ELF-1 (cell line): ENCODE data around the gene STX10.
A peak's percentile ranks its signal among the peaks of the same experiment; 100 is the strongest.

ENCODE experiments used
- DNase-seq: peaks from one replicate; pipeline ENCODE4 v3.0.0-alpha.2; 2016; ENCODE audit warnings: low read depth, low spot score

The STX10 gene

DNA sequence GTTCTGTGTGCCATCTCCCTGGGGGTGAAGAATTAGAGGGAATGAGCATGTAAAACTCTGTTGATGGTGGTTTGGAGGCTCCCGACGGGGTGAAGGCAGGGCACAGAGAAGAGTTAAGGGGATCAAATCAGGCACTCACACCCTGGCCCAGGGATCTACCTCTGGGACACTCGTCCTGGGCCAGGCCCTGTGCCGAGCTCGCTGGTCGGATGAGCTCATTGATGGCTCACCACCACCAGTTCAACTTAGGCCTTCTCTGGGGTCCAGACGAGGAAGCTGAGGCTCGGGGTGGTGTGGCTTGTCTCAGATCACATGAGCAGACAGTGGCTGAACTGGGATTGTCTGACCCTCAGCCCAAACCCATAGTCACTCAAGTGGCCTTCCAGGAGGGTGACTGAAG, 30.5 kb downstream of the STX10 start:
- no peak for DNase-seq

DNA sequence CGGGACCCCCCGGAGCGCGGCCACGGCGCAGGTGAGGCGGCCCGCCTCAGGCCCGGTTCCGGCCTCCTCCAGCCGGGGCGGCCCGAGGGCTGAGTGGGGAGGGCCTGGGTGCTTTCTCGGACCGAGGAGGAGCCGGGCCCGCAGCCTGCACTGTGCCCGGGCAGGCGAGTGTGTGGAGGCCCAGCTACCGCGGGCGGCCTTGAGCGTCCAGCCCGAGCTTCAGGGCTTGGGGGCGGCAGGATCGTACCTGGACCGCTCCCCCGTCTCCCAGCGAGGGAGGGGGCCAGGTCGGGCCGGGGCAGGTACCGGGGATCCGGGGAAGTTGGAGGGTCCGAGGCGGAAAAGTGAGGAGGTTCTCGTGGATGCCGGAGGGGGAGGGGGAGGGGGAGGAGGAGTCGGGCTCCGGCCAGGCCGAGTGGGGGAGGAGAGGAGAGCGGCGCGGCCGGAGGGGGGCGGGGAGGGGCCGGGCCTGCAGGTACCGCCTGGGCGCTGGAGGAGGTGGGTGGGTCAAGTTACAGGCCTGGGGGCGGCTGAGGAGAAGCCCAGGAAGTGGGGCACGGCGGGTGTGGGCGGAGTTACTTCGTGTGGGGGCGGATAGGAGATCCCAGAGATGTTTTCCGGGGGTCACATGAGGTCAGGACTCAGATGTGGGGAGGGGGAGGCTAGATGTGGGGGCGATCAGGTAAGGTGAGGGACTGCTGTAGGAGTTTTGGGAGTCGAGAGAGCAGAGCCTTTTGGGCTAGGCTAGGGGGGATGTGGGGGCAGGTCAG, 31.6 kb downstream of the STX10 start:
- peak; percentile 81 for DNase-seq

DNA sequence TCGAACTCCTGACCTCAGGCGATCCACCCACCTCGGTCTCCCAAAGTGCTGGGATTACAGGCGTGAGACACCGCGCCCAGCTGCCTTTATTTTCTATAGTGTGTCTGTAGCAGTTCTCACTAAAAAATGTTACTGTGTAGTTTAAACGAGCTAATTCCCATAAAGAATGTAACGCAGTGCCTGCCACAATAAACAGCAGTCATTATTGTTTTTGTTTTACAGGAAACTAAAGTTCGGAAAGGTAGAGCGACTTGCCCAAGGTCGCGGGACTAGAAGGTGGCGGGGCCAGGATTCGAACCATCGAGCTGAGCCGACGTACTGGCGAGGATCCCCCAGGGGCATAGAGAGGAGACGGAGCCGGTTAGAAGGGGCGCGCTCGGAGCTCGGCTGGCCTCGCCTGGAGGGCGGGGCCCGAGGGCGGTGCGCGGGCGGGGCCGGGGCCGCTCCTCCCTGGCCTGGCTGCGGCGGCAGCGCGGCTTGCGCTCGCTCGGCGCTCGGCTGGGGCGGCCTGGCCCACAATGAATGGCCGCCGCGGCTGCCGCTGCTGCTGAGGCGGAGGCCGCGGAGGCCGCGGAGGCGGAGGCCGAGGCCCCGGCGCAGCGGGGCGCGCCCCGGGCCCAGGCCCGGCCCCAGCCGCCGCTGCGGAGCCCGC, 32.3 kb downstream of the STX10 start, which contains the start of gene NACC1:
Gene NACC1 (plus strand): TSS at position 493 of the 652 bp plus-strand sequence. CDS start 16,944 bp downstream, outside the sequence.
- peak; percentile 91 for DNase-seq

DNA sequence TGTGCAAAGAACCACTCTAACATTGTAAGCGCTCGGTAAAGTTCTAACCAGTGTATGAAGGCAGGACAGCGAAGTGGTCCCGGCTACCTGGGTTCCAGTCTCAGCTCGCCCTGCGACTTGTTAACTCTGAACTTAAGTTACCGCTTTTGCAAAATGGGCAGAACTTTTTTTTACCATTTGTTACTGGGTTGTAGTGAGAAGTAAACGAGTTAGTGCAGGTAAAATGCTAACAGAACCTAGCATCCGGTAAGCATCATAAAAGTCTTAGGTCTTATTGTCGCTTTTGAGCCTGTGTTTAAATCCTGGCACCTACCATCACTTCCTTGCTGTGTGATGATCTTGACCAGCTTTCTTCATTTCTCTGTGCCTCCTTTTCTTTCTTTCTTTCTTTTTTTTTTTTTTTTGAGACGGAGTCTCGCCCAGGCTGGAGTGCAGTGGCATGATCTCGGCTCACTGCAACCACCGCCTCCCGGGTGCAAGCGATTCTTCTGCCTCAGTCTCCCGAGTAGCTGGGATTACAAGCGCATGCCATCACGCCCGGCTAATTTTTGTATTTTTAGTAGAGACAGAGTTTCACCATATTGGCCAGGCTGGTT, 32.9 kb downstream of the STX10 start:
- DNase-seq, result no peak

DNA sequence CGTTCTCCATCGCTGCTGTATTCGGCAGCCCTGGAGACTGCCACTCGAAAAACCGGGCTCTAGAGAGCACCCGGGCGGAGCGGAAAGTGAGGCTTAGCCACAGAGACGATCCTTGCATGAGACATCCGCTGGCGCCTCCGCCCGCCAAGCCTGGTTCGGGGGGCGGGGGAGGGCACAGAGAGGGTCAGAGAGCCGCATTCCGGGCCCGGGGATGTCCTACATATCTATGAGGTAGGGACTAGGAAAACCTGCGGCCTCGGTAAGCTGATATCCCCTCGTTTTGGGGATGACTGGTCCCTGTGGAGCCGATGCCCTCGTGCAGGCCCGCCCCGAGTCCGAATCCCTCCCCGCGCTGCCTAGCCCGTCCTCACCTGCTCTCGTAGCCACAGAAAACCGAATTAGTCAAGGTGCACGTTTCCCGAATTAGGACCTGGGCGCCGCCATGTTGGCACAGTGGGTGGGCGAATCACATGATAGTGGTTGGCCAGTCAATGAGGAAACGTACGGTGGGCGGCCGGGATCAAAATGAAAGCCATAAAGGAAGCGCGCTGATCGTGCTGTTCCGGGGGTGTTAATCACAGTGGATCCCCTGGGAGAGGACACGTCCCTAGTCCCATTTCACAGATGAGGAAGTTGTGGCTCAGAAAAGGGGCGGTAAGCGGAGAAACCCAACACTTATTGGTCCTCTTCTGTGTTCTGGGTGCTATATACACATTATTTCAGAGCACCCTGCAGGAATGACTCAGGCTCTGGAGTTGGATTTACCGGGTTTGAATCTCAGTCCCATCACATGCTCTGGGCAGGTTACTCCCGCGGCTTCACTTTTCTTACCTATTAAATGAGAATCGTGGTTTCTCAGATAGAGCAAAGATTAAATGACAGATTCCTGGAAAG, 33.6 kb downstream of the STX10 start, which contains the start of gene TRMT1:
Gene TRMT1 (minus strand): TSS at position 459 of the 894 bp plus-strand sequence. CDS start 341 bp downstream, at position 118.
- DNase-seq, result peak; percentile 95

DNA sequence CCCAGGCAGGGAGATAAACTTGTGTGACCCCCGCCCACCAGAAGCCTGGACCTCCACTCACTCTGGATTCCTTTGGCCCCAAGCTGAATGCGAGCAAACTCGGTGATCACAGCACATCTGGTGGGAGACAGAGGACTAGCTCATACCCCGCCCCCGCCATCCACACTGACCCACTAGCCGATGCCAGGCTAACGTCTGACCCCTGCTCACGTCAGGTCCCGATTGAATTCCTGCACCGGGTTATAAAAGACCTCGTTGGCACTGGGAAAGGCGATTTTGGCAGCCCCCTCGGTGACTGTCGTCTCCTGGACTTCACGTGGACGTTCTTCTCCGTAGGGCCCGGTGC, 34.3 kb downstream of the STX10 start:
- DNase-seq, result no peak

DNA sequence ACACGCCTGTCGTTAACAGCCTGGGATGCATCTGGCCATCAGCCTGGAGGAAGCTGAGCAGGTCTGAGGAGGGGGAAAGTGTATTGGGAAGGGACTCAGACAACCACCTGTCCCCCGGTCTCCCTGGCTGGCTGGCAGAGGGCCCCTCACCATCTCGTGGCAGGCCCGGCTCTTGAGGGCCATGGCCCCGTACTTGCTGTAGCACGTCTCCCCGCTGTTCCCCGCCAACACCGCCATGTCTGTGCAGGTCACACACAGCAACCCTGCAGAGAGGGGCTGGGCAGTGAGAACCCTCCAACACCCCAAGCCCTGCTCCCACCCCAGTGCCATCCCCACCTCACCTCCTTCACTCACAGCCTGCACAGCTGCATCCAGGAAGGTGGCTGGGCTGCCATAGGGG, 37.6 kb downstream of the STX10 start:
- no peak for DNase-seq

DNA sequence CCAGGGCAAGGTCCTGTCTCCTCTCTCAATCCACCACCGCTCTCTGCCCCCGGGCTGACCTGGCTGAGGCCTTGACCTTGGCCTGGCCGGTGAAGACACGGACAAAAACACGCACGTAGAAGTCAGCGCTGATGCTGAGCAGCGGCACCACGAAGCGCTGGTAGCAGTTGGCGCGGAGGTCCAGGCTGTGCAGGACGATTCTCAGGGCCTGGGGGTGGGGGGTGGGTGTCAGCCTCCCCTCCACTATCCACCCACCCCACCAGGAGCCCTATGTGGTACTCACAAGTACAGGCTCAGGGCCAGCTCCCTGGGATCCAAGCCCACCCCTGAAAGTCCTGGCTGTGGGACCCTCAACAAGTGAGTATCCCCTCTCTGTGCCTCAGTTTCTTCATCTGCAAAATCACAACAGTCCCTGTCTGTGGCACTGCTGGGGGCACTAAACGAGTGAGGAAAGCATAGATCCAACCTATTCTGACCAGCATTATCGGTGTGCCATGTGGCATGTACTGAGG, 40.0 kb downstream of the STX10 start:
- DNase-seq, result no peak

DNA sequence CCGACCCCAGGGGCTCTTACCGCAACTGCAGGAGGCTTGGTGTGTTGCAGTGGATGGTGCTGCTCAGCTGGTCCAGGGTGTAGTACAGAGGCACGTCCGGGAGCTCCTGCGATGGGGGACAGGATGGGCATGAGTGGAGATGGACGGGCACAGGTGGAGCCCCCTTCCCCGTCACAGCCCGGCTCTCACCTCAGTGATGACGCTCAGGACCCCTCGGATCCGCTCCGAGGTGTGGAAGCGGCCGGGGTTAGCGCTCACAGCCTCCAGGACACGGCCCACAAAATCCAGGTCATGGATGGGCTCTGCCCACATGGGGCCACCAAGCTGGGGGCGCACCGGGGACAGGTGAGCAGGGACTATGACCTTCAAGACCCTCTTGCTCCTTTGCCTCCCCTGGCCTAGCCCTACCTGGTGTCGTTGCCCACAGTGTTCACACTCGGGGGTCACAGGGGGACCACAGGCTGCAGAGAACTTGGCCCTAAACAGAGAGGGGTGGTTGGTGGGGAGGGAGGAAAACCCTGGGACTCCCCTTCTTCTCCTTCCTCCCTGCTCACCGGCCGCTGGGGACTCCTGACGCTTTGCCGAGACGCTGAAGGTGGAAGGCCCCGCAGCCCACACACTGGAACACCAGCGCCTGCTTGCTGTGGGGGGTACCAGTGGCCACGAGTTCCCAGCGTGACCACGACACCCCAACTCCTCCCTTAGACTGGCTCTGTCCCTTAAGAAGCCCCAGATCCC, 40.6 kb downstream of the STX10 start:
- no peak for DNase-seq

DNA sequence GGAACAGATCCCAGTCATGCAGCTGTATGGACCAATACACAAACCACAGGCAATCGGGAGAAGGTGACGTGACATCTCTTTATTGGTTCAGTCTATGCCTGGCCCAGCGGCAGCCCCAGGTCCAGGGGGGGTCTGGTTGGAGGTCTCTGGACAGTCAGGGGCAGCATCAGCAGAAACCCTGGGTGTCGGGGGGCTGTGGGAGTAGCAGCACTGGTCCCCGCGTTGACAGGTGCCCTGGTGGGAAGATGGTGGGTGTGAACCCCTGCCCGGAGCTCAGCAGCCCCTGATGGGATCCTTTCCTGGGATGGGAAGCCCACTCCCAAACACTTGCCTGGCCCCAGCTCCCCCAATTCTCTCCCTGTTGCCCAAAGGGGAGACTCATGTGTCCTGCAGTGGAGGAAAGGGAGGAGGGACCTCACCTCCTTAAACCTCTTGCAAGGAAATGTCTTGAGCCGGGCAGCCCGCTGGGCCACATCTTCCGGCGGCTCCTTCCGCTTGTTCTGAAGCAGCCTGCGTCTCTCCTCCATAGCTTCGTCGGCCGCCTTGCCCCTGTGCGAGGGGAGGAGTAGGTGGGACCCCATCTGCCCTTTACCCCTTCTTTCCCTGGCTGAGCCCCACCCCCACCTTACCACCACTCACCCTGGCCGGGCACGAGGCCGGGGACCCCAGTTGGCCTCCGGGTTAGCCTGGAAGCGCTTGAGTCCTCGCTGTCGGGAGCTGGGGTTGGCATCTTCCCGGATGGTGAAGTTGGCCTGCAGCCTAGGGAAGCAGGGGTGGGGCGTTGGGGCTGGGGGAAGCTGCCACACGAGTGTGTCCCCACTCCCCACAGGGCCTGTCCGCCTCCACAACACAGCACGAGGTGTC, 45.1 kb downstream of the STX10 start:
- DNase-seq, result no peak

DNA sequence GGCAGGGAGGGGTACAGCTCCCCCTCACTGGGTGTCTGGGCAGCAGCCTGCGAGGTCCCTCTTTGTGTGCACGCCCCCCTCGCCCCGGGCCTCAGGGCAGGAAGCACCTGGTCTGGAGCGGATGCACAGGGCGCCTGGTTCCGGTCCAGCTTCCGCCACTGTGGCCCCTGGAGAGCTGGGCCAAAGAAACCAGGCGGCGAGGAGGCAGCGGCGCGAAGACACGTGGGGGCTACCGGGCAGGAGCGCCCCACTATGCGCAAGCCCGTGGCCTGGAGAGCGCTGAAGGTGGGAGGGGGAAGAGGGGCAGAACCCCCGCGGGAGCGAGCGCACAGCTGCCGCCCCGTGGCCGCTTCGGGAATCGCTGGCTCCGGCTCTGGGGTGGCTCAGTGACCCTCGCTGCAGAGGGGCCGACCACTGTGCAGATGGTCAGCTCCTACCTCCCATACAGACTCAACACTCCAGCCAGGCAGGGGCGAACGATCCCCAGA, 45.8 kb downstream of the STX10 start:
- DNase-seq, result no peak

DNA sequence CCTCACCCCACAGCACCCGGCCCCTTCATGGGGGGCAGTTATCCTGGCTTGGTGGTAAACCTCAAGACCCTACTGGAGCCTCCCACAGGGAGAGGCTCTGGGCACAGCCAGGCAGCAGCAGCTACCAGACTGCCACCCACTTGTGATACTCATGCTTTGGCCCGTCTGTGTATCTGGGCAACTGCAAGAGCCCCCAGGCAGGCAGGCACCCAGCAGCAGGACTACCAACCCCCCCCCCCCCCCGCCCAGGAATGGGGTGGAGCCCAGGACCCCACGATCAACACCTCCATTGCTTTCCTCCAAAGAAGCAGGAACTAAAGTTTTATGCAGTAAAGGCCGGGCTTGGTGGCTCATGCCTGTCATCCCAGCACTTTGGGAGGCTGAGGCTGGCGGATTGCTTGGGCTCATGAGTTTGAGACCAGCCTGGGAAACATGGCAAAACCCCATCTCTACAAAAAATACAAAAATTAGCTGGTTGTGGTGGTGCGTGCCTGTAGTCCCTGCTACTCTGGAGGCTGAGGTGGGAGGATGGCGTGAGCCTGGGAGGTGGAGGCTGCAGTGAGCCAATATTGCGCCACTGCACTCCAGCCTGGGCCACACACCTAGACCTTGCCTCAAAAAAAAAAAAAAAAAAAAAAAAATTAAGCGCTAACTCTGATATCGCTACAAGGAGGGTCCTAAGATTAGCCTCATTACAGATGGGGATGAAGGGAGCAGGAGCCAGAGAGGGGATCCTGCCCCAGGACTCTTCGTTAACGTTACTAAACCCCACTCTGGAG, 46.4 kb downstream of the STX10 start:
- DNase-seq, result no peak

DNA sequence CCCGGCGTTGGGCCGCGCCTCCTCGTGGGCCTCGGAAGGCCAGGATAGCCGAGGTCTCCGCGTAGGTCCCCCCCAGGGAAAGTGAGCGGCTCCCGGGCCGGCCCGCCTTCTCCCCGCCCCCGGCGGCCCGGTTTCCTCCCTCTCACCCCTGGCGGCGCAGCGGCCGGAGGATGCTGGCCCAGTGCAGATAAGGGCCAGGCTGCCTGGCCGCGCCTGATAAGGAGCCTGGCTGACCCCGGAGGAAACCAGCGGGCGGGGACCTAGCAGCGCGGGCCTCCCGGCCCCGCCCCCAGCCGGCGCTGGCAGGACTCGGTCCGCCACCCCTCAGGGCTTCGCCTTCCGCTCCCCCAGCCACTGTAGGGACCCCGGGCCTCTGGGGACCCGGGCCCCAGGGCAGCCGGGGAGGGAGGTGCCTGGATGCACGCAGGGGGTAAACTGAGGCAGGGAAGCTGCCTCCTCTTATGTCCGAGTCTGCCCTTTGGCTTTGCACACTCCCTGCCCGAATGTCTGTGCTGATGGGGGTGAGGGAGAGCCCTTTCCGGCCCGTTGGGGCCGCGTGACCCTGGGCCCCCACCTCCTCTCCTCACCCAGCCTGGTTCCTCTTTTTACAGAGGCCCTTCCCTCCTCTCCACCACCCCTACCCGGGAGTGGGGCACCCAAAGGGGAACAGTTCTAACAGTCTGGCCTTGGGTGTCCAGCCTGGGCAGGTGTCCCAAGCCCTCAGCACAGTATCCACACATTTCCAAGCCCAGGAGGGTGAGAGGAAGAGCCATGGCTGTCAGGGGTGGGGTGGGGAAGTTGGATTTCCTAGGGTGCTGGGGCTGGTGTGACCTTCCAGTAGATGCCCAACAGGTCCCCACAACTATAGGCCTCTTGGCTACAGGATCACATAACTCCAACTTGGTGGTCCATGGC, 47.3 kb downstream of the STX10 start, which contains the start of gene LYL1:
Gene LYL1 (minus strand): TSS at position 193 of the 915 bp plus-strand sequence. CDS start 1,687 bp downstream, outside the sequence.
- peak; percentile 85 for DNase-seq

DNA sequence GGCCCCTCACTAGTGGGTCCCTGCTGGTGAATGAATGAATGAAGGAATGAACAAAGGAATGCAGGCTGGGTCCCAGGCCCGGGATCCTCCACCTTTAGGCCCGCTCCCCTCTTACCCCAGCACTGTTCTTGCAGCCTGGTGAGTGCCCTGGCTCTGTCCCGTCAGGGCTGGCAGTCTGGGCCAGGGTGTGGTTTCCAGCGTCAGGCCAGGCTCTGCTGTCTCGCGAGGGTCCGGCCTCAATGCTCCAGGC, 47.8 kb downstream of the STX10 start:
- DNase-seq, result no peak

DNA sequence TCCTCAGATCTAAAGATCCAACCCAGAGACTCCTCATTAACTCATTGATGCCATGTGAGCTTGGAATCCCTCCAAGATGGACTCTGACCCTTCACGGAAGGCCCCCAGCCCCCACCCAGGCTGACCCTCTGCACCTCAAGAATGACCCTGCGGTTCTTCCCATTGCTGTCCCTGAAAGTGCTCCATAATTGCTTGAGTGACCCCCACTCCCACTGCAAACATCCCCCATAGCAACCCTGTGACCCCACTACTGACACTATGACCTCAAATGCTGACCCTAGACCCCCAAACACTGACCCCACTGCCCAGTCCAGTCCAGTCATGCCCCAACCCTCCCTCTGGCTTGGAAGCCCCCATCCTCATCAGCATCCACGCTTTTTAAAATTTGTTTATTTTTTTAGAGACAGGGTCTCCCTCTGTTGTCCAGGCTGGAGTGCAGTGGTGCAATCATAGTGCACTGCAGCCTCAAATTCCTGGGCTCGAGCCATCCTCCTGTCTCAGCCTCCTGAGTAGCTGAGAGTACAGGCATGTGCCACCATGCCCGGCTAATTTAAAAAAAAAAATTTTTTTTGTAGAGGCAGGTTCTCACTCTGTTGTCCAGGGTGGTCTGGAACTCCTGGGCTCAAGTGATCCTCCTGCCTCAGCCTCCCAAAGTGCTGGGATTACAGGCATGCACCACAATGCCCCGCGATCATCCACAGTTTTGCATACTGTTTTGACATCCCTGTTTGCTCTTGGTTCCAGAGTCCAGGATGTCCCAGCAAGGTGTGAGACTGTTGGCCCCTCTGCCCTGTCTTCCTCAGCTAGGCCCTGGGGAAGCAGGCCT, 48.4 kb downstream of the STX10 start:
- no peak for DNase-seq

DNA sequence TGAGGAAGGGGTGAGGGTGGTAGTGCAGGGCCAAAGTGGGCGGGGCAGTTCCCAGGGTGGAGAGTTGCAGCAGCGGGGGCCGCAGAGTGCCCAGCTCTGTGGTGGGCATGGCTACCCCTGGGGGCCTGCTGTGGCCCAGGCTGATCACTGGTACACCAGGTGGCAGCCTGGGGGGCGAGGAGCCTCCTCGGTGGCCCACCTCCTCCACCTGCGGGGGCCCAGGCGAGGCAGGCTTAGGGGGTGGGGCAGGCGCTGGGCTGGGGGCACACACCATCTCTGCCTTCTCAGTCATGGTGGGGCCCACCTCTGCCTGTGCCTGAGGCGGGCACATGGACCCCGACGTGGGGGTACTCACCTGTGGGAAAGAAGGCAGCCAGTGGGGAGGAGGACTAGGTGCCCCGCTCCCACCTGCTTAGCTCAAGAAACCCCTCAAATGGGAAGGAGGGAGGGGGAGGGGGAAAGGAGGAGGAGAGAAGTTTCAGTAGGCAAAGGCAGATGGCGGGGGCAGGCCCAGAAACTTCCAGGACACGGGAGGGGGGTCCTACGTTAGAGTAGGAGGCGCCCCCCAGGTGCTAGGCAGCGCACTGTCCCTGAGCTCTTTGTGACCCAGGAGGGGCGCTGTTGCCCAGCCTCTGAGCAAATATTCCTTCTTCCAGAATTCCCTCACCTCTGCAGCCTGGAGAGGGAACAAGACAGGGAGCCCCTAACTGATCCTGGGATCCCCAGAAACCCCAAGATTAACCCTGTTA, 49.2 kb downstream of the STX10 start:
- no peak for DNase-seq
